ENCODE measurements around the gene KAT6B.

Gene KAT6B

GRCh38 chr10:74991435-74991834 is 165.0 kb downstream of the KAT6B start:
- DNase-seq = no peak

GRCh38 chr10:74992068-74992467 is 165.7 kb downstream of the KAT6B start:
- DNase-seq = no peak

GRCh38 chr10:74993649-74994048 is 167.2 kb downstream of the KAT6B start:
- DNase-seq = no peak

- no peak for DNase-seq
Observed at GRCh38 chr10:74994854-74995253, 168.5 kb downstream of the KAT6B start.

- no peak for DNase-seq
Observed at GRCh38 chr10:74995806-74996205, 169.4 kb downstream of the KAT6B start.

GRCh38 chr10:74997163-74997562 is 170.8 kb downstream of the KAT6B start:
- DNase-seq = no peak

GRCh38 chr10:75000748-75001321 is 174.4 kb downstream of the KAT6B start:
- DNase-seq = no peak

GRCh38 chr10:75001715-75002350 is 175.4 kb downstream of the KAT6B start:
- no peak for DNase-seq

GRCh38 chr10:75002351-75002725 is 175.9 kb downstream of the KAT6B start:
- no peak for DNase-seq

GRCh38 chr10:75002967-75003594 is 176.7 kb downstream of the KAT6B start:
- no peak for DNase-seq

GRCh38 chr10:75003891-75004290 is 177.5 kb downstream of the KAT6B start:
- DNase-seq = no peak

GRCh38 chr10:75007646-75008045 is 181.2 kb downstream of the KAT6B start:
- no peak for DNase-seq

- DNase-seq = no peak
Observed at GRCh38 chr10:75008952-75009351, 182.6 kb downstream of the KAT6B start.

GRCh38 chr10:75009426-75009825 is 183.0 kb downstream of the KAT6B start:
- no peak for DNase-seq

GRCh38 chr10:75010373-75010772 is 184.0 kb downstream of the KAT6B start:
- DNase-seq = no peak

- no peak for DNase-seq
Observed at GRCh38 chr10:75011221-75011620, 184.8 kb downstream of the KAT6B start.

GRCh38 chr10:75012471-75012870 is 186.1 kb downstream of the KAT6B start:
- no peak for DNase-seq

GRCh38 chr10:75013007-75013406 is 186.6 kb downstream of the KAT6B start:
- no peak for DNase-seq

GRCh38 chr10:75013522-75013921 is 187.1 kb downstream of the KAT6B start:
- no peak for DNase-seq

GRCh38 chr10:75014516-75015230 is 188.3 kb downstream of the KAT6B start:
- no peak for DNase-seq

GRCh38 chr10:75015442-75015841 is 189.0 kb downstream of the KAT6B start:
- no peak for DNase-seq

- DNase-seq = no peak
Observed at GRCh38 chr10:75016325-75016724, 189.9 kb downstream of the KAT6B start.

GRCh38 chr10:75018251-75018650 is 191.9 kb downstream of the KAT6B start:
- DNase-seq = peak; percentile 32

Measured in activated CD8-positive, alpha-beta memory T cell treated with anti-CD3 and anti-CD28 coated beads, Interleukin-2, amount 50 U/mL, for 4 hours (primary cell).